GM18517 (cell line): ENCODE measurements around the gene CD209.
"Not testable (repeated sequence)": the region's sequence is repeated elsewhere in the genome, so short reads cannot be mapped to it uniquely, and the experiment has no call there.

Experiments
- ATAC-seq: cut with Tn5 transposase; IDR thresholded peaks from one replicate; pipeline ENCODE4 v1.9.1; 2021; ENCODE audit warnings: mild to moderate bottlenecking, moderate library complexity; ENCODE audit not compliant: unreplicated experiment

CD209 gene

DNA sequence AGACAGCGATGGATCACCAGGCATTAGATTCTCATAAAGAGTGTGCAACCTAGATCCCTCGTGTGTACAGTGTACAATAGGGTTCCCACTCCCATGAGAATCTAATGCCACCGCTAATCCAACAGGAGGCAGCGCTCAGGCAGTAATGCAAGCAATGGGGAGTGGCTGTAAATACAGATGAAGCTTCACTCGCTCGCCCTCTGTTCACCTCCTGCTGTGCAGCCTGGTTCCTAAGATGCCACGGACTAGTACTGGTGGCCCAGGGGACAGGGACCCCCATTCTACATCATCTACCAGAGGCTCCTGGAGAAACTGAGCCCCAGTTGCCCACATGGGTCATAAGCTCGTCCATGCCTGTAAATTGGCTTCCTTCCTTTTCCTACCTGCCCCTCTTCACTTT lies 23.7 kb upstream of the CD209 start:
- ATAC-seq, result no peak

DNA sequence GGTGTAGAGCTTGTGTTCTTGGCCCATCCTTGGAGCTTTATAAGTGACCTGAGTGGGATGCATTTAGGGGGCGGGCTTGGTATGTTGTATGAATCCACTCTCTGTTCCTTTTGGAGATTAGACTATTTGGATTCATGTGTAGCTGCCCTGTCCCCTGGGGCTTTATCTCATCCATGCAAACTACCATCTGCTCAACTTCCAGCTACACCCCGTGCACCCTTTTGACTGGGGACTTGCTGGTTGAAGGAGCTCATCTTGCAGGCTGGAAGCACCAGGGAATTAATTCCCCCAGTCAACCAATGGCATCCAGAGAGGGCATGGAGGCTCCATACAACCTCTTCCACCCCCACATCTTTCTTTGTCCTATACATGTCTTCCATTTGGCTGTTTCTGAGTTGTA lies 21.8 kb upstream of the CD209 start:
- no peak for ATAC-seq

DNA sequence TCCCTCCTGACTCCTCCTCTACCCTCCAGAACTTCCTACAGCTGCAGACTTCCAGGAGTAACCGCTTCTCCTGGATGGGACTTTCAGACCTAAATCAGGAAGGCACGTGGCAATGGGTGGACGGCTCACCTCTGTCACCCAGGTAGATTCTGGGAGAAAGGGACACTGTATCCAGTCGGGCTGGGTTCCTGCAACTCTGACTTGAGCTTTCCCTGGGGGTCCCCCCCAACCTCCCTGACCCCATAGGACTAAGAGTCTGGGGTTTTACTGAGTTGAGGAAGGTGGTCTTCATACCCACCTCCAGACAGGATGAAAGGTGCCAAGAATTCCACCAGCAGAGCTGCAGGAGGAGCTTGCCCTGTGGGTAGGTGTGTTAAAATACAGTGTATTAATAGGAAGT lies 20.2 kb upstream of the CD209 start:
- no peak for ATAC-seq

DNA sequence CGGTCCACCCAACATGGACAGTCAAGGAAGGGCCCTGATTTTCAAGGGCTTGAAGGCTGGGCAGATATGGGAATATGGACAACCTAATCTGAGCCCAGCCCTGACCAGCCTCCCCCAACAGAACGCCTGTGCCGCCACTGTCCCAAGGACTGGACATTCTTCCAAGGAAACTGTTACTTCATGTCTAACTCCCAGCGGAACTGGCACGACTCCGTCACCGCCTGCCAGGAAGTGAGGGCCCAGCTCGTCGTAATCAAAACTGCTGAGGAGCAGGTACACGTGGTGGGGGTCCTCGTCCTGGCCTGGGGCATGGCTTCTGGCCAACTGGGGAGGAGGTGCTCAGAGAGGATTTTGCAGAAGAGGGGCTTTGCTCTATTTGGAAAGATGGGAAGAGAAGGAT lies 19.2 kb upstream of the CD209 start:
- ATAC-seq, result no peak

DNA sequence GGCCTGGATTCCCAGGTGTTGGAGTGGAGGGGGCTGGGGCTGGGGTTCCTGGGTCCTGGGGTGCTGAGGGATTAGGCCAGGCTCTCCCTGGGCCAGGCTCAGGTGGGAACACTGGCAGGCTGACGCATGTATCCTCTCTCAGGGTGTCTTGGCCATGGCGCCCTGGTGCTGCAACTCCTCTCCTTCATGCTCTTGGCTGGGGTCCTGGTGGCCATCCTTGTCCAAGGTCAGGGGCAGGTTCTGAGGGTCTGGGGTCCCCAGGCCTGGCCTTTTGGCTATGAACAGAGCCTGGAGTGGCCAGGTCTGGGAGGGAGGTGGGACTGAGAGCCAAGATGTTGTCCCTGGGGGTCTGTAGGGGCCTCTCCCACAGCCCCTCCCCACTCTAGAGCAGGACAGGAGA lies 17.7 kb upstream of the CD209 start:
- ATAC-seq, result not testable (repeated sequence)

DNA sequence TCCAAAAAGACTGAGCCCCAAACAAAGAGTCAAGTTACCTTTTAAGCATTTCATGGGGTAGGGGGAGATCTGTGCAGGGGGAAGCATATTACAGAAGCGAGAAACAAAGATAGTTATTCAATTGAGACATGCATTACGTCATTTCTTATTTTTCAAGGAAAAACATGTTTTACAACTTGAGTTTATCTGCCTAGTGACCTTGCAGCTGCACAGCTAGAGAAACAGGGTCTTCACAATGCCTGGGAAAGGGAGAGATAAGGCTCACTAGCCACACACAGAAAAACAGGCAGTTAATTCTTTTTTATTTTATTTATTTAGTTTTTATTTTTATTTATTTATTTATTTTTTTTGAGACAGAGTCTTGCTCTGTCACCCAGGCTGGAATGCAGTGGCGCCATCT lies 16.8 kb upstream of the CD209 start:
- ATAC-seq, result not testable (repeated sequence)

DNA sequence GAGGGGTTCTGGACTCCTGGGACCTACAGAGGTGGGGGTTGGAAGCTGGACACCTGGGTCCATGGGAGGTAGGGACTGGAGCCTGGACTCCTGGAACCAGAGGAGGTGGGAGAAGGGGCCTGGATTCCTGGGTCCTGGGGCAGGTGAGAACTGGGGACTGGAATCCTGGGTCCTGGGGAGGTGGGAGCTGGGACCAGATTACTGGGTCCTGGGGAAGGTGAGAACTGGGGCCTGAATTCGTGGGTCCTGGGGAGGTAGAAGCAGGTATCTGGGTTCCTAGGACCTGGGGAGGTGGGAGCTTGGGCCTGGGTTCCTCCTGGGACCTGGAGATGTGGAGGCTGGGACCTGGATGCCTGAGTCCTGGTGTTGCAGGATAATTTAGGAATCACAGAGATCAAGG lies 16.4 kb upstream of the CD209 start:
- no peak for ATAC-seq

DNA sequence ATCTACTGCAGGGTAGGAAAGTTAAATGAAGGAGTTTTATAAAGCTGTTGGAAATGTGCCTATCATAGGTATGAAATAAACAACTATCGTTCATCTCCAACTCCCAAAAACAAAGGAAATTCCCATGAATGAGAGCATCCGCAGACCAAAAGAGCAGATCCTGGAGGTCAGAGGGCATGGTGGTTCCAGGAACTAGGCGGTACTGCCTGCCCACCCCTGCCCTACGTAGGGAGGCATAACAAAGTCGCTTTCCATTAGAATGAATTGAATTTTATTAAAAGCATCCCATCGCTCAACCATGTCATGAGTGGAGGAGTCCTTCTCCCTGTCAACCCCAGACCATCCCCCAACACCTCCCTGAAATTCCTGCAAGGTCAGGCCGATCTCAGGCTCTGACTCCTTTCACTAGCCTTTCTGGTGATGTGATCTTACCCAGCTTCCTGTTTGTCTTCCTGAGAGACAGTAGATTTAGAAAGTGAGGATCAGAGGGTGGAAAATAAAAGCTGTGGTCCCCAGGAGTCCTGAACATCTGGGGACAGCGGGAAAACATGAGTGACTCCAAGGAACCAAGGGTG lies 15.5 kb upstream of the CD209 start, which contains the start of gene CLEC4M:
Gene CLEC4M (plus strand): TSS at position 525 of the 575 bp plus-strand sequence. CDS start 24 bp downstream, at position 549.
- no peak for ATAC-seq

DNA sequence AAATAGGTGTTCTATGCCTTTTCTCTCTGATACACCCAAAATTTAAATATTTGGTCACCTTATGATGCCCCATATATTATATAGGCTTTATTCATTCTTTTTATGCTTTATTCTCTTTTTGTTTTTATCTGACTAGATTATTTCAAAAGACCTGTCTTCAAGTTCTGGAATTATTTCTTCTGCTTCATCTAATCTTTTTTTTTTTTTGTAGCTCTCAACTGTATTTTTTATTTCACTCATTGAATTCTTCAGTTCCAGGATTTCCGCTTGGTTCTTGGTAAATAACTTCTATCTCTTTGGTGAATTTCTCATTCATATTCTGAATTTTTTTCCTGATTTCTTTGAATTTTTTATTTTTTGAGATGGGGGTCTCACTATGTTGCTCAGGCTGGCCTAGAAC lies 11.8 kb upstream of the CD209 start:
- no peak for ATAC-seq

DNA sequence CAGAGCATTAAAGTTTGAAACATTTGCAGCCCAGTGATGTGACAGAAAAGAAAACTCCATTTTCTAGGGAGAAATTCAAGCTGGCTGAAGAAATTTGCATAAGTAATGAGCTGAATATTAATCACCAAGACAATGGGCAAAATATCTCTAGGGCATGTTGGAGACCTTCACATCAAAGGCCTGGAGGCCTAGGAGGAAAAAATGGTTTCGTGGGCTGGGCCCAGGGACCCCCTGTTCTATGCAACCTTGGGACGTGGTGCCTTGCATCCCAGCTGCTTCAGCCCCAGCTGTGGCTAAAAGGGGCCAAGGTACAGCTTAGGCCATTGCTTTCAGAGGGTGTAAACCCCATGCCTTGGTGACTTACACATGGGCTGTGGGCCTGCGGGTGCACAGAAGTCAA lies 10.0 kb upstream of the CD209 start:
- ATAC-seq, result no peak

DNA sequence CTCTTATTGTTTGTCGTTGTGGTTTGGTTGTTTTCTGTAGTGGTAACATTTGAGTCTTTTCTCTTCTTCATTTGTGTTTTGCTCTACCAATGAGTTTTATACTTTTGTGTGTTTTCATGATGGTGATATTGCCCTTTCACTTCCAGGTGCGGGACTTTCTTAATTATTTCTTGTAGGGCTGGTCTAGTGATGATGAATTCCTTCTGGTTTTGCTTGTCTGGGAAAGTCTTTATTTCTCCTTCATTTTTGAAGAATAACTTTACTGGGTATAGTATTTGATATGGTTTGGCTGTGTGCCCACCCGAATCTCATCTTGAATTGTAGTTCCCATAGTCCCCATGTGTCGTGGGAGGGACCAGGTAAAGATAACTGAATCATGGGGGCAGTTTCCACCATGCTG lies 8.9 kb upstream of the CD209 start:
- no peak for ATAC-seq

DNA sequence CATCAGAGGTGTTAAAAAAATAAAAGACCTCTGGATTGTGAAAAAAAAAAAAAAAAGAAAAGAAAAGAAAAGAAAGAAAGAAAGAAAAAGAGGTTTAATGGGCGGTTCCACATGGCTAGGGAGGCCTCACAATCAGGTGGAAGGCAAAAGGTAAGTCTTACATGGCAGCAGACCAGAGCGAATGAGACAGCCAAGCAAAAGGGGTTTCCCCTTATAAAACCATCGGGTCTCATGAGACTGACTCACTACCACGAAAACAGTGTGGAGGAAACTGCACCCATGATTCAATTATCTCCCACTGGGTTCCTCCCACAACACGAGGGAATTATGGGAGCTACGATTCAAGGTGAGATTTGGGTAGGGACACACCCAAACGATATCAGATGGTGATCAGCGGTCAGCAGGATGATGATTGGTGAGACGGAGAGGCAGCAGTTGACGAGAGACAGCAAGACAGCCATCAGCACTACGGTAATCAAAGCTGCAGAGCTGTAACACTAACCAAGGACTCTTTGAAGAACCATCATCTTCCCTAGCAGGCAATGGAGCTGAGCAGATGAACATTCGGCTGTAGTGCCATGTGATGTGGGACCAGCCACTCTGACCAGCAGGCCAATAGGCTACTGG lies 3.9 kb upstream of the CD209 start:
- ATAC-seq, result no peak

DNA sequence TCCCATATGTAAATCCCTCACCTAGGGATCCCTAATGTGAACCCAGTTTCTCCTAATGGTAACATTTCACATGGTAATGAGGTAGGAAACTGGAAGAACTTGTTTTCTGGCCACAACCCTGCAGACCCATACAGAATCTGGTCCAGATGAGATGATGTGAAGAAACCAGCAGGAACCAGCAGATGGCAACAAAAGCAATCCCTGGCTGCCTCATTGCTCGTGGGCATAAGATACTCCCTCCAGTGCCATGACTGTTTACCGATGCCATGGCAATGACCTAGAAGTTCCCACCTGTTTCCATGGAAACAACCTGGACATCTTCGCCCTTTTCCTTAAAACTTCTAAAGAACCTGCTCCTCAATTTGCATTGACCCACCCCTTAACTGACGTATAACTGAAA lies 1.4 kb upstream of the CD209 start:
- no peak for ATAC-seq

DNA sequence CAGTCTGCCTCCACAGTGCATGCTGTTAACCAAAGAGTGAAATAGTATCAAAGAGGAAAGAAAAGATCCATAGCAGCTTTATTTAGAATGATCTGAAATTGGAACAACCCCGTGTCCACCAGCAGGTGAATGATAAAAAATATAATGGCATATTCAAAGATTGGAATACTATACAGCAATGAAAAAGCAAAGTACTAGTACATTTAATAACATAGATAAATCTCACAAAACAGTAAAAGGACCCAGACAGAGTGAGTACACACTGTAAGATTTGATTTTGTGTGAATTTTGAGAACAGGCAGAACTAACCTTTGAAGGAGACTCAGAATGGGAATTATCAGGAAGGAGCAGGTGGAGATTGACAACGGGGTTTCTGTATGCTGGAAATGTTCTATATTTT lies 837 bp upstream of the CD209 start:
- ATAC-seq, result no peak

DNA sequence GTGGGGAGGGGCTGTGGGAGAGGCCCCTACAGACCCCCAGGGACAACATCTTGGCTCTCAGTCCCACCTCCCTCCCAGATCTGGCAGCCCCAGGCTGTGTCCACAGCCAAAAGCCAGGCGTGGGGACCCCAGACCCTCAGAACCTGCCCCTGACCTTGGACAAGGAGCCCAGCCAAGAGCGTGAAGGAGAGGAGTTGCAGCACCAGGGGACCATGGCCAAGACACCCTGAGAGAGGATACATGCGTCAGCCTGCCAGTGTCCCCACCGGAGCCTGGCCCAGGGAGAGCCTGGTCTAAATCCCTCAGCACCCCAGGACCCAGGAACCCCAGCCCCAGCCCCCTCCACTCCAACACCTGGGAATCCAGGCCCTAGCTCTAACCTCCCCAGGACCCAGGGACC lies 1.0 kb downstream of the CD209 start:
- not testable (repeated sequence) for ATAC-seq

DNA sequence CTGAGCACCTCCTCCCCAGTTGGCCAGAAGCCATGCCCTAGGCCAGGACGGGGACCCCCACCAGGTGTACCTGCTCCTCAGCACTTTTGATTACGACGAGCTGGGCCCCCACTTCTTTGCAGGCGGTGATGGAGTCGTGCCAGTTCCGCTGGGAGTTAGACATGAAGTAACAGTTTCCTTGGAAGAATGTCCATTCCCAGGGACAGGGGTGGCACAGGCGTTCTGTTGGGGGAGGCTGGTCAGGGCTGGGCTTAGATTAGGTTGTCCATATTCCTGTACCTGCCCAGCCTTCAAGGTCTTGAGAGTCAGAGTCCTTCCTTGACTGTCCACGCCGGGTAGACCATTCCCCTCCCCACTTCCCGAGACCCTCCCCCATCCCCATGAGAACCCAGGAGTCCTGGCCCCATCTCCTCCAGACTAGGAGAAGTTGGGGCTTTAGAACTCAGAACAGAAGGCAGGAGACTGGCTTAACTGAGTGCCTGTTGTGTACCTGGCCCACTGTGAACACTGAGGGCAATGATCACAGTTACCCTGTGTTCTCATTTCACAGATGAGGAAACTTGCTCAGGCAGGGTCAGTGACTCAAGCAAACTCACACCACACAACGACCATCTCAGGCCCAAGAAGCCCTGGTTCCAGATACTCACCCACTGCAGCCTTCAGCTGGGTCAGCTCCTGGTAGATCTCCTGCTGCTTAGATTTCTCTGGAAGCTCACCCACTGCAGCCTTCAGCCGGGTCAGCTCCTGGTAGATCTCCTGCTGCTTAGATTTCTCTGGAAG lies 2.3 kb downstream of the CD209 start:
- no peak for ATAC-seq

DNA sequence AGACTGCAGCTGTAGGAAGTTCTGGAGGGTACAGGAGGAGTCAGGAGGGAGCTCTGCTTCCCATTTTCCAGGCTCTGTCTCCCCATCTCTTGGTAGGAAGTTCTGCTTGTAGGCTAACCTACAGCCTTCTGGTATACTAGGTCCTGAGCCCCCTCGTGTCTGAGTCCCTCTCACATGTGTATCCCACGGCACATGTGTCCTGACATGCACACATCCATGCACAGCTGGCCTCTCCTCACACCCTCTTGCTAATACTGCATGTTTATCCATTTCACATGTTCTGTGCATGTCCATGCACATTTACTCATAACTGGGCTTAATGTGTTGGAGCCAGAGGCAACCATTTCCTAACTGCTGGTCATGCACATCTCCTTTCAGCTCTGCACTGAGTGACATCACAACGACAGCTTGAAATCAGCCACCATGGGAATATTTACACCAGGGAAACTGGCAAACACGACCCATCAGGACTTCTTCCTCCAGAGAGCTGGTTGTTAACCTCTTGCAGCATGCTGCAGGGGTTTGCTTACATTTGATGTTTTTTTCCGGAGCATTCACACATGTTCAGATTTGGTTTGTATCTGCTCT lies 3.0 kb downstream of the CD209 start:
- no peak for ATAC-seq

DNA sequence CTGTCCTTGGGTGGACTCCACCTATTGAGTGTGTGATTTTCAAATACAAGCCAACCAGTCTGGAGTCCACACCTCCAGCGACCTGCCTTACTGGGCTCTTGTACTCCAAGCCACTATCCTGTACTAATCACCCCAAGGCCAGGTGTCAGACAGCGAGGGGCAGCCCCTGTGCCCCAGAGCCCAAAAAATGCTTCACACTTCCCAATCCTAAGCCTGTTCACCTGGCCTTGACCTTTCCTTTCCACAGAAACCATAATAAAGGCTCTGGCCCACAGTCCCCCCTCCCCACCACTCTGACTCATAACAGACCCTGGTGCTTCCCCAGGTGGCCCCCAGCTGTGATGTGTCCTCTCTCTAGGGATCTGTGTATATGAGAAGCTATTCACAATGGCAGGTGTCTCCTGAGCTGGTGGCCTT lies 3.9 kb downstream of the CD209 start:
- peak; percentile 69 for ATAC-seq

DNA sequence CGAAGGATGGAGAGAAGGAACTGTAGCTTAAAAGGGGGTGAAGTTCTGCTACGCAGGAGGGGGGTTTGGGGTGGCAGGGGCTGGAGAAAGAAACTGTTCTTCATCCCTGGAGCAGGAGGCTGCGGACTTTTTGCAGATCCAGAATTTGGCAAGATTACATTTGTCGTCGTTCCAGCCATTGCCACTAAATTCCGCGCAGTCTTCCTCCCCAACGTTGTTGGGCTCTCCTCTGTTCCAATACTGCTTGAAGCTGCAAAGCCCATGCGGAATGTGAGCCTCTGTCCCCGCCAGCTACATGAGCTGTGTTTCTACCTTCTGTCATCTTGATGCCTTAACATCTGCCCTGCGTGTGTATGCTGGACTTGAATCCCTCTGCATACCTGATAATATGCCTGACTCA lies 4.3 kb downstream of the CD209 start:
- no peak for ATAC-seq

DNA sequence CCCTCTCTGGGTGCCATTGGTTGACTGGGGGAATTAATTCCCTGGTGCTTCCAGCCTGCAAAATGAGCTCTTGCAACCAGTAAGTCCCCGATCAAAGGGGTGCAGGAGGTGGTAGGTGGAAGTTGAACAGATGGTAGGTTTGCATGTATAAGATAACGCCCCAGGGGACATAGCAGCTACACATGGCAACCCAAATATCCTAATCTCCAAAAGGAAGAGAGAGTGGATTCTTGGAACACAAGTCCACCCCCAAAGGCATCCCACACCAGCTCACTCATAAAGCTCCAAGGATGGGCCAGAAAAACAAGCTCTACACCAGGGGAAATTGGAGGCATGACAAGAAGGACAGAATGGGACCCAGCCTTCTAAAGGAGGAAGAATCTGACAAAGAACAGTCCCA lies 4.8 kb downstream of the CD209 start:
- no peak for ATAC-seq

DNA sequence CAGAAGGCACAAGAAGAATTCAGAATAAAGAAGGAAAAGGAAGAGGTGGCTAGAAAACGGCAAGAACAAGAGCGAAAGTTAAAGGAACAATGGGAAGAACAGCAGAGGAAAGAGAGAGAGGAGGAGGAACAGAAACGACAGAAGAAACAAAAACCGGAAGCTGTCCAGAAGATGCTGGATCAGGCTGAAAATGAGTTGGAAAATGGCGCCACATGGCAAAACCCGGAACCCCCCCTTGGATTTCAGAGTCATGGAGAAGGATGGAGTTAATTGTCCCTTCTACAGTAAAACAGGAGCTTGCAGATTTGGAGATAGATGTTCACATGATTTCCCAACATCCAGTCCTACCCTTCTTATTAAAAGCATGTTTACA lies 6.7 kb downstream of the CD209 start:
- ATAC-seq, result no peak
